ENCODE data around the gene GOLM1.

Gene GOLM1

DNA sequence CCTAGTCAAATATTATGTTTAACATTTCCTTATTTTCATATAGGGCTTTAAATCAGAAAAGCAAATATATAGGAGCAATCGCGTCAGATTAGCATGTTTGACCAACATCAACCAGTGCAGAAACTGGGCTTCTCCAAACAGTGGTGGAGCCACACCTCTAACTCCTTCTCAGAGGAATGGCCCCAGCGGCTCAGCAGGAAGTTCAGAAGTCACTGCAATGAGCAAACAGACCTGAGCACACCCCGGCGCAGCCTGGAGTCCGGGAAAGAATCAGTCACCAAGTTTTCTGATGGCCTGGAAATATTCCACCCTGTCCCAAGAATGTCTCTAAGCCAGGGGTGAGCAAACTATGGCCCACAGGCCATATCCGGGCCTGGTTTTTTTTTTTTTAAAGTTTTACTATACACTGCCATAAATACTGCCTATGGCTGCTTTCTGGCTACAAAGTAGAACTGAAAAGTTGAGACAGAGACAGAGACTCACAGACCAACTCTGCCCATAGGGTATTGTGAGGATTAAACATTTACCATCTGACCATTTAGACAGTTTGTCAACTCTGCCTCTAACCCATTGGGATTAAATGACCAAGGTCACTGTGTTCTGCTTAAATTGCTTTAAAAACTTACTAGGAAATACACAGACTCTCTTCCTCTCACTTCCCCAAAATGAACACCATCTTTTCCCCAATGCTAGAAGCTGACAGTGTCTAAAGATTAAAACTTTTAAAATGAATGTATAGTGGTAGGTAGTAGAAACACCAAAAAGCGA lies 5.4 kb downstream of the GOLM1 start:
- Histone ChIP-seq H3K27ac (no peak overlapping the region), H3K27me3 (ENCODE audit: control insufficient read depth, insufficient read depth, low read length) (no peaks in the 10 kb centered on the region), H3K4me1 (no peaks in the 10 kb centered on the region), H3K79me2 (peaks cover 8% of the 10 kb centered on the region), H3K9ac (no peak overlapping the region), H3K9me3 (ENCODE audit: control insufficient read depth, low read length) (no peaks in the 10 kb centered on the region), H3K4me2 (ENCODE audit: low read length) (no peak overlapping the region), H2AFZ (no peak overlapping the region), H3K36me3 (ENCODE audit: control insufficient read depth, insufficient read depth, low read length) (no peaks in the 10 kb centered on the region), H3K4me3 (ENCODE audit: low read depth, low read length) (no peak overlapping the region)
- TF ChIP-seq, protein P1, sequence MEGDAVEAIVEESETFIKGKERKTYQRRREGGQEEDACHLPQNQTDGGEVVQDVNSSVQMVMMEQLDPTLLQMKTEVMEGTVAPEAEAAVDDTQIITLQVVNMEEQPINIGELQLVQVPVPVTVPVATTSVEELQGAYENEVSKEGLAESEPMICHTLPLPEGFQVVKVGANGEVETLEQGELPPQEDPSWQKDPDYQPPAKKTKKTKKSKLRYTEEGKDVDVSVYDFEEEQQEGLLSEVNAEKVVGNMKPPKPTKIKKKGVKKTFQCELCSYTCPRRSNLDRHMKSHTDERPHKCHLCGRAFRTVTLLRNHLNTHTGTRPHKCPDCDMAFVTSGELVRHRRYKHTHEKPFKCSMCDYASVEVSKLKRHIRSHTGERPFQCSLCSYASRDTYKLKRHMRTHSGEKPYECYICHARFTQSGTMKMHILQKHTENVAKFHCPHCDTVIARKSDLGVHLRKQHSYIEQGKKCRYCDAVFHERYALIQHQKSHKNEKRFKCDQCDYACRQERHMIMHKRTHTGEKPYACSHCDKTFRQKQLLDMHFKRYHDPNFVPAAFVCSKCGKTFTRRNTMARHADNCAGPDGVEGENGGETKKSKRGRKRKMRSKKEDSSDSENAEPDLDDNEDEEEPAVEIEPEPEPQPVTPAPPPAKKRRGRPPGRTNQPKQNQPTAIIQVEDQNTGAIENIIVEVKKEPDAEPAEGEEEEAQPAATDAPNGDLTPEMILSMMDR (IDR thresholded peaks at IDR 0.05) = no peak

DNA sequence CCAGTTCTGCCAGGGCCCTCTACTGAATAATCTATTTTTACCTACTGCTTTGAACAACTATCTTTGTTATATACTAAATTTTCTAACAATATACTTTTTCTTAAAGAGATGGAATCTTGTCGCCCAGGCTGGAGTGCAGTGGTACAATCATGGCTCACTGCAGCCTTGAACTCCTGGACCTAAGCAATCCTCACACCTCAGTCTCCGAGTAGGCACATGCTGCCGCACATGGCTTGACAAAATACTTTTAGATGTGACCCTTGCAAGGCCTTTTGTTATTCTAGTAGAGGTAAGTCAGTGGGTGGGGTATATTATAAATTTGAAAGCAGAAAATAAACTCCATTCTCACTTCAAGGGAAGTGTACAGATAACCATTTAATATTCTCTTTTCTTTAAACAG lies 7.9 kb downstream of the GOLM1 start:
- Histone ChIP-seq H3K4me2 (ENCODE audit: low read length) (no peak overlapping the region), H3K4me1 (no peaks in the 10 kb centered on the region), H3K9ac (no peak overlapping the region), H3K4me3 (ENCODE audit: low read depth, low read length) (no peak overlapping the region), H2AFZ (no peak overlapping the region), H3K9me3 (ENCODE audit: control insufficient read depth, low read length) (no peaks in the 10 kb centered on the region), H3K27me3 (ENCODE audit: control insufficient read depth, insufficient read depth, low read length) (no peaks in the 10 kb centered on the region), H3K27ac (no peak overlapping the region), H3K36me3 (ENCODE audit: control insufficient read depth, insufficient read depth, low read length) (no peaks in the 10 kb centered on the region), H3K79me2 (peaks cover 8% of the 10 kb centered on the region)
- TF ChIP-seq, protein P1 (IDR thresholded peaks at IDR 0.05) = no peak

DNA sequence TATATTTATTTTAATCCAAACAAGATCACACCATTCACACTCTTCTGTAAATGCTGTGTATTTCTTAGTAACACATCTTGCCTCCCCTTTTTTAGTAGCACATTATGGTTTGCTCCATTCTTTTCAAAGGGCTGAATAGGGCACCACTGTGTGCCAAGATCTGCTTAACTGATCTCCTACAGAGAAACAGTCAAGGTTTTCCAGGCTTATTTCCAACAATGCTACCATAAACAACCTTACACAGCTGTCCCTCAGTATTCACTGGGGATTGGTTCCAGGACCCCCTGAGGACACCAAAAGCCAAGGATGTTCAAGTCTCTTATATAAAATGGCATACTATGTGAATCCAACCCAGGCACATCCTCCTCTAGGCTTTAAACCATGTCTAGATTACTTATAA lies 16.5 kb downstream of the GOLM1 start:
- no peaks in the 10 kb centered on the region for H3K27me3 ChIP-seq (ENCODE audit: control insufficient read depth, insufficient read depth, low read length)
- TF ChIP-seq, protein P1 (IDR thresholded peaks at IDR 0.05) = no peak
- H3K4me3 ChIP-seq (ENCODE audit: low read depth, low read length) = no peak overlapping the region
- H3K27ac ChIP-seq = no peak overlapping the region
- H2AFZ ChIP-seq = no peak overlapping the region
- no peaks in the 10 kb centered on the region for H3K79me2 ChIP-seq
- no peak overlapping the region for H3K4me2 ChIP-seq (ENCODE audit: low read length)
- H3K9ac ChIP-seq = no peak overlapping the region
- H3K9me3 ChIP-seq (ENCODE audit: control insufficient read depth, low read length) = no peaks in the 10 kb centered on the region
- H3K36me3 ChIP-seq (ENCODE audit: control insufficient read depth, insufficient read depth, low read length) = no peaks in the 10 kb centered on the region
- no peaks in the 10 kb centered on the region for H3K4me1 ChIP-seq

DNA sequence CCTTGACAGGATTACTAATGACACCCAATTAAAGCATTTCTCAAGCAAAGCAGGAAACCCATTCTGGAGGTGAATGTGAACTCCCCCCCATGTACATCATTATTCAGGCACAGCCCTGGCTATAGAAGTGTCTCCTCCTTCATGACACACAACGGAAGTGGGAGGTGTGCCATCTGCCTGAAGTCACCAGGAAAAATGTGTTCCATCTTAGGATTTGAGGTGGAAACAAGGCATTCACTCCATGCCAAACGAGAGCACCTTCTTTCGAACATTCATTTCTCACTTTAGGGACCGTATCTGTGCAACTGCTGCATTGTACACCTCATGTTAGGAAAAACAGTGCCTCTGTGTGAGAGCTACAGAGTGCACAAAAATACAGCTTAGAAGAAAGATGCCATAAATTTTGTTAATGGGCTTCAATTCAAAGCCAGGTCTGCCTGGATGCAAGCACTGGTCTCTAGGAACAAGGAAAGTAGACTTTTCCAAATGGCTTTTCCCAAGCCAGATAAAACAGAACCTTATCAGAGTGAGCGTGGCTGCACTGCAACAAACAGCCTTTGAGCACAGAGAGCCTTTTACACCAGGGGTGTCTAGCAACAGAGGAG lies 19.4 kb downstream of the GOLM1 start:
- Histone ChIP-seq H3K9ac (no peak overlapping the region), H2AFZ (no peak overlapping the region), H3K4me2 (ENCODE audit: low read length) (no peak overlapping the region)

More for the DNA sequence above, 19.4 kb downstream of the GOLM1 start:
- no peaks in the 10 kb centered on the region for H3K4me1 ChIP-seq
- no peaks in the 10 kb centered on the region for H3K79me2 ChIP-seq
- H3K4me3 ChIP-seq (ENCODE audit: low read depth, low read length) = no peak overlapping the region
- no peaks in the 10 kb centered on the region for H3K27me3 ChIP-seq (ENCODE audit: control insufficient read depth, insufficient read depth, low read length)
- H3K27ac ChIP-seq = no peak overlapping the region
- no peaks in the 10 kb centered on the region for H3K9me3 ChIP-seq (ENCODE audit: control insufficient read depth, low read length)
- TF ChIP-seq, protein P1 (IDR thresholded peaks at IDR 0.05) = no peak
- no peaks in the 10 kb centered on the region for H3K36me3 ChIP-seq (ENCODE audit: control insufficient read depth, insufficient read depth, low read length)
